H1 (cell line): ENCODE measurements around the gene RAB3GAP2. TPM values are rescaled to one million over a fixed set of nuclear protein-coding genes. Genes with fewer than 3 reads are reported as not detected.

ENCODE experiments used
- polyA plus RNA-seq, 7 experiments: library from polyadenylated mRNA; depleted of rRNA in 3 of 7; stranded (reverse) in 5 of 7; unstranded in 2 of 7; fragments of >200 nt in 5 of 7; fragments of 200-250 nt in 2 of 7; gene quantifications; 1 replicate in 5 of 7; 2 replicates in 1 of 7; 4 replicates in 1 of 7; pipeline versions ENCODE4 v1.2.1 to v1.2.3, GENCODE V29; 2011 to 2013; ENCODE audit warnings: missing spikeins in 2 of 7, mixed read lengths in 2 of 7
- total RNA-seq: library from RNA; stranded (reverse); fragmentation: NEBNext Ultra II Directional; extraction: Animal tissue kit (Norgen Biotek cat#: 25700); gene quantifications from 2 replicates; pipeline ENCODE4 v1.2.1, GENCODE V29; 2021
- TF ChIP-seq, protein P1 (sequence below): IDR thresholded peaks from 2 replicates; pipeline ENCODE4 v1.6.1; 2011; ENCODE audit warnings: low read length, improper control_type of control experiment

The RAB3GAP2 gene
- total and polyA plus RNA-seq, 2 of the 8 experiments (the other 6 are each of a cell fraction or from before 2014, with no cell fraction given) = 19.7 to 52.7 TPM

DNA sequence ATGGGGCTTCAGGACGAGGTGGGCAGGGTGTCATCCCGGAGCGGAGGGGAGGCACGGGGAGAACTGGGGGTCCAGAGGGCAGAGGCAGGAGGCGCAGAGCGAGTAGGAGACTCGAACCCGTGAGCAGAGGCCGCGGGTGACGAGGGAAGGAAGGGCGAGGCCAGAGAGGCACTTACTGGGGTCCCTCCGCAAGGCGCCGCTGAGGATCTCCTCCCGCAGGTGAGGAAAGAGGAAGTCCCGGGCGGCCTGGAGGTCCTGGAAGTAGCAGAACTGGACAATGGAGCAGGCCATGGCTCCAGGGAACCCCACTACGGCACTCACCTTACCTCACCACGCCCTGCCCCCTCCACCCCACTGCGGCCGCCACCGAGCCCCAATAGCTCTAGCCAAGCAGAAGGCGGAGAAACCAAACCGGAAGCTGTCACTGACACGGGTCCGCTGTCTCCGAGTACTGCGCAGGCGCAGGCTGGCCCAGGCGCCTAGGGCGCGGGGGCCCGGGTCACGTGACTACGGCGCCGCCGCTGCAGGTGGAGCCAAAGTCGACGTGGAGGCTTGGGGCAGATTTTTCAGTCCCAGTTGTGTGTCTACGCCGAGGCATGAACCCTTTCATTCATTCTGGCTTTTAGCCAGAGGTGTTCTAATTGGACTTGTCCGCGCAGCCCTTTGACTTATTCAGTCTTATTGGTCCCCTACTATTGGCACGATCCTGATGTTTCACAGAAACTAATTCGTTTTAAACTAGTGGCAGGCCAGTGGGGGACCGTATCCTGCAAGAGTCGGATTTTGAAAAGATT, at the start of gene RAB3GAP2 (continued):
- TF ChIP-seq, protein P1, sequence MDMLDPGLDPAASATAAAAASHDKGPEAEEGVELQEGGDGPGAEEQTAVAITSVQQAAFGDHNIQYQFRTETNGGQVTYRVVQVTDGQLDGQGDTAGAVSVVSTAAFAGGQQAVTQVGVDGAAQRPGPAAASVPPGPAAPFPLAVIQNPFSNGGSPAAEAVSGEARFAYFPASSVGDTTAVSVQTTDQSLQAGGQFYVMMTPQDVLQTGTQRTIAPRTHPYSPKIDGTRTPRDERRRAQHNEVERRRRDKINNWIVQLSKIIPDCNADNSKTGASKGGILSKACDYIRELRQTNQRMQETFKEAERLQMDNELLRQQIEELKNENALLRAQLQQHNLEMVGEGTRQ = peak; percentile 97
